ENCODE measurements around the gene SLC6A7. TPM values are rescaled to one million over a fixed set of nuclear protein-coding genes. Genes with fewer than 3 reads are reported as not detected.

The SLC6A7 gene
- total RNA-seq, 1 experiment from 2014 or later: 0.04 TPM

DNA sequence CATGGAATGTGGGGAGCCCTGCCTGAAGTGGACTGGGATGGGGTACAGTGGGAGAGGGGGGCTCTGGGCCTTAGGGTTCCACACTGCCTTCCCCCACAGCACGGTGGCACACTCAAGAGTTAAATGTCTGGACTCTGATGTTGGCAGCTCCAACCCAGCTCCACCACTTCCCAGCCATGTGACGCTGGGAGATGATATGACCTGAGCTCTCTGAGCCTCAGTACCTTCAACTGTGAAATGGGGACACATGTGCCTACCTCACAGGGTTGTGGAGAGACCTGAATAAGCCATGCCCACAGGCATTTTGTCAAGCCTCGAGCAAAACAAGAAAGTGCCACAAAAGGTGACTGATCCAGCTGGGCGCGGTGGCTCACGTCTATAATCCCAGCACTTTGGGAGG is 30.8 kb upstream of the SLC6A7 start:
- H3K9me3 Mint-ChIP-seq: no peaks in the 10 kb centered on the region
- peaks cover 32% of the 10 kb centered on the region for H3K27me3 Mint-ChIP-seq (ENCODE audit: low read depth)
- no peak for DNase-seq (ENCODE audit: low spot score)
- H3K27ac Mint-ChIP-seq: no peak overlapping the region
- CTCF ChIA-PET: interaction anchor here (0.7 to 3.9 kb wide), 6 partner anchors 17 to 52 kb away, joined by 3 to 20 read pairs (median 3); no protein-coding TSS in a partner anchor
- ATAC-seq: no peak
- POLR2A ChIA-PET: no interaction called here
- TF ChIP-seq ZNF416 (CRISPR knock-in tag; IDR thresholded peaks at IDR 0.05) (no peak), ZNF396 (CRISPR knock-in tag; IDR thresholded peaks at IDR 0.05; ENCODE audit: borderline replicate concordance) (no peak), JUN (CRISPR knock-in tag; IDR thresholded peaks at IDR 0.05) (no peak), MXD4 (CRISPR knock-in tag; IDR thresholded peaks at IDR 0.05; ENCODE audit: borderline replicate concordance) (no peak), TP53 (CRISPR knock-in tag; IDR thresholded peaks at IDR 0.05) (no peak), ELF4 (CRISPR knock-in tag; IDR thresholded peaks at IDR 0.05; ENCODE audit: low read depth) (no peak), RORB (CRISPR knock-in tag; IDR thresholded peaks at IDR 0.05) (no peak), GTF2I (CRISPR knock-in tag; conservative IDR thresholded peaks at IDR 0.05) (no peak), NFATC4 (CRISPR knock-in tag; IDR thresholded peaks at IDR 0.05) (no peak), MLX (CRISPR knock-in tag; IDR thresholded peaks at IDR 0.05) (no peak), NFYB (CRISPR knock-in tag; conservative IDR thresholded peaks at IDR 0.05; ENCODE audit: low read depth) (no peak)
- TF ChIP-seq, protein P1, sequence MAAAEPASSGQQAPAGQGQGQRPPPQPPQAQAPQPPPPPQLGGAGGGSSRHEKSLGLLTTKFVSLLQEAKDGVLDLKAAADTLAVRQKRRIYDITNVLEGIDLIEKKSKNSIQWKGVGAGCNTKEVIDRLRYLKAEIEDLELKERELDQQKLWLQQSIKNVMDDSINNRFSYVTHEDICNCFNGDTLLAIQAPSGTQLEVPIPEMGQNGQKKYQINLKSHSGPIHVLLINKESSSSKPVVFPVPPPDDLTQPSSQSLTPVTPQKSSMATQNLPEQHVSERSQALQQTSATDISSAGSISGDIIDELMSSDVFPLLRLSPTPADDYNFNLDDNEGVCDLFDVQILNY (CRISPR knock-in tag; IDR thresholded peaks at IDR 0.05): no peak
- TF ChIP-seq, protein P2, sequence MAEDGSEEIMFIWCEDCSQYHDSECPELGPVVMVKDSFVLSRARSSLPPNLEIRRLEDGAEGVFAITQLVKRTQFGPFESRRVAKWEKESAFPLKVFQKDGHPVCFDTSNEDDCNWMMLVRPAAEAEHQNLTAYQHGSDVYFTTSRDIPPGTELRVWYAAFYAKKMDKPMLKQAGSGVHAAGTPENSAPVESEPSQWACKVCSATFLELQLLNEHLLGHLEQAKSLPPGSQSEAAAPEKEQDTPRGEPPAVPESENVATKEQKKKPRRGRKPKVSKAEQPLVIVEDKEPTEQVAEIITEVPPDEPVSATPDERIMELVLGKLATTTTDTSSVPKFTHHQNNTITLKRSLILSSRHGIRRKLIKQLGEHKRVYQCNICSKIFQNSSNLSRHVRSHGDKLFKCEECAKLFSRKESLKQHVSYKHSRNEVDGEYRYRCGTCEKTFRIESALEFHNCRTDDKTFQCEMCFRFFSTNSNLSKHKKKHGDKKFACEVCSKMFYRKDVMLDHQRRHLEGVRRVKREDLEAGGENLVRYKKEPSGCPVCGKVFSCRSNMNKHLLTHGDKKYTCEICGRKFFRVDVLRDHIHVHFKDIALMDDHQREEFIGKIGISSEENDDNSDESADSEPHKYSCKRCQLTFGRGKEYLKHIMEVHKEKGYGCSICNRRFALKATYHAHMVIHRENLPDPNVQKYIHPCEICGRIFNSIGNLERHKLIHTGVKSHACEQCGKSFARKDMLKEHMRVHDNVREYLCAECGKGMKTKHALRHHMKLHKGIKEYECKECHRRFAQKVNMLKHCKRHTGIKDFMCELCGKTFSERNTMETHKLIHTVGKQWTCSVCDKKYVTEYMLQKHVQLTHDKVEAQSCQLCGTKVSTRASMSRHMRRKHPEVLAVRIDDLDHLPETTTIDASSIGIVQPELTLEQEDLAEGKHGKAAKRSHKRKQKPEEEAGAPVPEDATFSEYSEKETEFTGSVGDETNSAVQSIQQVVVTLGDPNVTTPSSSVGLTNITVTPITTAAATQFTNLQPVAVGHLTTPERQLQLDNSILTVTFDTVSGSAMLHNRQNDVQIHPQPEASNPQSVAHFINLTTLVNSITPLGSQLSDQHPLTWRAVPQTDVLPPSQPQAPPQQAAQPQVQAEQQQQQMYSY (CRISPR knock-in tag; IDR thresholded peaks at IDR 0.05): no peak
- TF ChIP-seq, protein P3, sequence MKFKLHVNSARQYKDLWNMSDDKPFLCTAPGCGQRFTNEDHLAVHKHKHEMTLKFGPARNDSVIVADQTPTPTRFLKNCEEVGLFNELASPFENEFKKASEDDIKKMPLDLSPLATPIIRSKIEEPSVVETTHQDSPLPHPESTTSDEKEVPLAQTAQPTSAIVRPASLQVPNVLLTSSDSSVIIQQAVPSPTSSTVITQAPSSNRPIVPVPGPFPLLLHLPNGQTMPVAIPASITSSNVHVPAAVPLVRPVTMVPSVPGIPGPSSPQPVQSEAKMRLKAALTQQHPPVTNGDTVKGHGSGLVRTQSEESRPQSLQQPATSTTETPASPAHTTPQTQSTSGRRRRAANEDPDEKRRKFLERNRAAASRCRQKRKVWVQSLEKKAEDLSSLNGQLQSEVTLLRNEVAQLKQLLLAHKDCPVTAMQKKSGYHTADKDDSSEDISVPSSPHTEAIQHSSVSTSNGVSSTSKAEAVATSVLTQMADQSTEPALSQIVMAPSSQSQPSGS (CRISPR knock-in tag; IDR thresholded peaks at IDR 0.05; ENCODE audit: borderline replicate concordance, low read depth): no peak
- TF ChIP-seq, protein P4, sequence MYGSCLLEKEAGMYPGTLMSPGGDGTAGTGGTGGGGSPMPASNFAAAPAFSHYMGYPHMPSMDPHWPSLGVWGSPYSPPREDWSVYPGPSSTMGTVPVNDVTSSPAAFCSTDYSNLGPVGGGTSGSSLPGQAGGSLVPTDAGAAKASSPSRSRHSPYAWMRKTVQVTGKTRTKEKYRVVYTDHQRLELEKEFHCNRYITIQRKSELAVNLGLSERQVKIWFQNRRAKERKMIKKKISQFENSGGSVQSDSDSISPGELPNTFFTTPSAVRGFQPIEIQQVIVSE (CRISPR knock-in tag; IDR thresholded peaks at IDR 0.05; ENCODE audit: borderline replicate concordance): no peak
- TF ChIP-seq, protein P5, sequence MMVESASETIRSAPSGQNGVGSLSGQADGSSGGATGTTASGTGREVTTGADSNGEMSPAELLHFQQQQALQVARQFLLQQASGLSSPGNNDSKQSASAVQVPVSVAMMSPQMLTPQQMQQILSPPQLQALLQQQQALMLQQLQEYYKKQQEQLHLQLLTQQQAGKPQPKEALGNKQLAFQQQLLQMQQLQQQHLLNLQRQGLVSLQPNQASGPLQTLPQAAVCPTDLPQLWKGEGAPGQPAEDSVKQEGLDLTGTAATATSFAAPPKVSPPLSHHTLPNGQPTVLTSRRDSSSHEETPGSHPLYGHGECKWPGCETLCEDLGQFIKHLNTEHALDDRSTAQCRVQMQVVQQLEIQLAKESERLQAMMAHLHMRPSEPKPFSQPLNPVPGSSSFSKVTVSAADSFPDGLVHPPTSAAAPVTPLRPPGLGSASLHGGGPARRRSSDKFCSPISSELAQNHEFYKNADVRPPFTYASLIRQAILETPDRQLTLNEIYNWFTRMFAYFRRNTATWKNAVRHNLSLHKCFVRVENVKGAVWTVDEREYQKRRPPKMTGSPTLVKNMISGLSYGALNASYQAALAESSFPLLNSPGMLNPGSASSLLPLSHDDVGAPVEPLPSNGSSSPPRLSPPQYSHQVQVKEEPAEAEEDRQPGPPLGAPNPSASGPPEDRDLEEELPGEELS (CRISPR knock-in tag; IDR thresholded peaks at IDR 0.05): no peak
- H3K36me3 Mint-ChIP-seq: no peaks in the 10 kb centered on the region
- H3K4me3 Mint-ChIP-seq: no peak overlapping the region
- peaks cover 29% of the 10 kb centered on the region for H3K4me1 Mint-ChIP-seq

DNA sequence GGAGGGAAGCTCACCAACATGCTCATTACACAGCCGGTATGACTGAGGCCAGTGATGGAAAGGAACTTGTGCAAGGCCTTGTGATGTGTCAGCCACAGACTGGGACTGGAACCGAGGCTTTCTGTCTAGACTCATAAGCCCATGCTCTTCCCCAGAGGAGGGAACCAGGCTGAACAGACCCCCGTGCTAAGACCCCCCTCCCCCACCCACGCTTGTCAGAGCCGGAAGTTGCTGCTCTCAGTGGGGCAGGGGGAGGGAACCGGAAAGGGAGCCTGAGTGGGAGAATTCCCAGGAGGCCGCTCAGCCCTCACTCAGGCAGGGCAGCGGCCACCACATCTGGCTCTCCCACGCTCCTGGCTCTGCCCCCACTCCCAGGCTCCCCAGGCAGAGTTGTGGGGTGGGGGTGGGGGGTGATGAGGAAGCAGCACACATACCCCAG is 30.1 kb upstream of the SLC6A7 start:
- H3K4me1 Mint-ChIP-seq: peaks cover 31% of the 10 kb centered on the region
- CTCF ChIA-PET: interaction anchor here (0.7 to 3.9 kb wide), 6 partner anchors 16 to 58 kb away, joined by 3 to 20 read pairs (median 4); no protein-coding TSS in a partner anchor
- ATAC-seq: no peak

More for the DNA sequence above, 30.1 kb upstream of the SLC6A7 start:
- DNase-seq (ENCODE audit: low spot score): no peak
- POLR2A ChIA-PET: interaction anchor here (0.6 kb wide), 1 partner anchor 168 kb away, joined by 3 read pairs; no protein-coding TSS in a partner anchor
- no peak overlapping the region for H3K27ac Mint-ChIP-seq
- TF ChIP-seq, protein P6, sequence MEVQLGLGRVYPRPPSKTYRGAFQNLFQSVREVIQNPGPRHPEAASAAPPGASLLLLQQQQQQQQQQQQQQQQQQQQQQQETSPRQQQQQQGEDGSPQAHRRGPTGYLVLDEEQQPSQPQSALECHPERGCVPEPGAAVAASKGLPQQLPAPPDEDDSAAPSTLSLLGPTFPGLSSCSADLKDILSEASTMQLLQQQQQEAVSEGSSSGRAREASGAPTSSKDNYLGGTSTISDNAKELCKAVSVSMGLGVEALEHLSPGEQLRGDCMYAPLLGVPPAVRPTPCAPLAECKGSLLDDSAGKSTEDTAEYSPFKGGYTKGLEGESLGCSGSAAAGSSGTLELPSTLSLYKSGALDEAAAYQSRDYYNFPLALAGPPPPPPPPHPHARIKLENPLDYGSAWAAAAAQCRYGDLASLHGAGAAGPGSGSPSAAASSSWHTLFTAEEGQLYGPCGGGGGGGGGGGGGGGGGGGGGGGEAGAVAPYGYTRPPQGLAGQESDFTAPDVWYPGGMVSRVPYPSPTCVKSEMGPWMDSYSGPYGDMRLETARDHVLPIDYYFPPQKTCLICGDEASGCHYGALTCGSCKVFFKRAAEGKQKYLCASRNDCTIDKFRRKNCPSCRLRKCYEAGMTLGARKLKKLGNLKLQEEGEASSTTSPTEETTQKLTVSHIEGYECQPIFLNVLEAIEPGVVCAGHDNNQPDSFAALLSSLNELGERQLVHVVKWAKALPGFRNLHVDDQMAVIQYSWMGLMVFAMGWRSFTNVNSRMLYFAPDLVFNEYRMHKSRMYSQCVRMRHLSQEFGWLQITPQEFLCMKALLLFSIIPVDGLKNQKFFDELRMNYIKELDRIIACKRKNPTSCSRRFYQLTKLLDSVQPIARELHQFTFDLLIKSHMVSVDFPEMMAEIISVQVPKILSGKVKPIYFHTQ (CRISPR knock-in tag; IDR thresholded peaks at IDR 0.05): no peak
- no peak overlapping the region for H3K4me3 Mint-ChIP-seq
- no peaks in the 10 kb centered on the region for H3K36me3 Mint-ChIP-seq
- H3K27me3 Mint-ChIP-seq (ENCODE audit: low read depth): peaks cover 39% of the 10 kb centered on the region
- no peaks in the 10 kb centered on the region for H3K9me3 Mint-ChIP-seq

All from WTC11 (cell line).